Smooth muscle cell (in vitro differentiated cells): ENCODE measurements around the gene RIIAD1. TPM values are rescaled to one million over a fixed set of nuclear protein-coding genes. Genes with fewer than 3 reads are reported as not detected.

Experiments
- DNase-seq: peaks from one replicate; lab custom pipeline; 2025; ENCODE audit not compliant: unreplicated experiment; lab: John Stamatoyannopoulos, UW
- H2AFZ ChIP-seq: fragments of 200-600 bp; sonication (generic); 2 replicates; pipeline ENCODE4 v1.6.0; 2016; ENCODE audit warnings: antibody characterized with exemption, low read depth, mild to moderate bottlenecking
- H3F3A ChIP-seq: fragments of 200-600 bp; sonication (generic); 2 replicates; pipeline ENCODE4 v1.6.0; 2017; ENCODE audit warnings: antibody characterized with exemption, low read depth
- H3K27ac ChIP-seq: fragments of 200-600 bp; sonication (generic); 2 replicates; pipeline ENCODE4 v1.5.1; 2016; ENCODE audit warnings: low read depth, mild to moderate bottlenecking
- H3K27me3 ChIP-seq: fragments of 200-600 bp; sonication (generic); 2 replicates; pipeline ENCODE4 v1.6.1; 2016; ENCODE audit warnings: low read depth, mild to moderate bottlenecking
- H3K36me3 ChIP-seq: fragments of 200-600 bp; sonication (generic); 2 replicates; pipeline ENCODE4 v1.5.1; 2016; ENCODE audit warnings: low read depth
- H3K4me1 ChIP-seq: fragments of 200-600 bp; sonication (generic); 2 replicates; pipeline ENCODE4 v1.5.1; 2016; ENCODE audit warnings: low read depth
- H3K4me2 ChIP-seq: fragments of 200-600 bp; sonication (generic); 2 replicates; pipeline ENCODE4 v1.6.0; 2016; ENCODE audit warnings: mild to moderate bottlenecking
- H3K4me3 ChIP-seq: fragments of 200-600 bp; sonication (generic); 2 replicates; pipeline ENCODE4 v1.5.1; 2016; ENCODE audit warnings: mild to moderate bottlenecking
- H3K79me2 ChIP-seq: fragments of 200-600 bp; sonication (generic); 2 replicates; pipeline ENCODE4 v1.6.0; 2016; ENCODE audit warnings: low read depth, mild to moderate bottlenecking
- H3K9ac ChIP-seq: fragments of 200-600 bp; sonication (generic); 2 replicates; pipeline ENCODE4 v1.6.0; 2016; ENCODE audit warnings: low read depth
- H3K9me3 ChIP-seq: fragments of 200-600 bp; sonication (generic); replicated peaks from 2 replicates; pipeline ENCODE4 v1.5.1; 2016; ENCODE audit warnings: low read depth
- H4K20me1 ChIP-seq: fragments of 200-600 bp; sonication (generic); 2 replicates; pipeline ENCODE4 v1.6.0; 2016; ENCODE audit warnings: low read depth
- CTCF ChIP-seq: fragments of 200-600 bp; sonication (generic); IDR thresholded peaks from 2 replicates; pipeline ENCODE4 v1.5.1; 2017; ENCODE audit warnings: borderline replicate concordance, mild to moderate bottlenecking, antibody characterized with exemption; ENCODE audit not compliant: insufficient read depth, poor library complexity, severe bottlenecking
- WGBS: methylation state at CpG from one replicate; pipeline ENCODE4 v1.1.7; 2016; ENCODE audit warnings: low lambda C conversion rate; 5-methylcytosine and 5-hydroxymethylcytosine counted together
- polyA plus RNA-seq: library from polyadenylated mRNA; unstranded; fragments of >200 nt; fragmentation: Nextera tagmentation; extraction: Ambion mirVana; gene quantifications from 2 replicates; pipeline ENCODE4 v1.2.1, GENCODE V29; 2016
- total RNA-seq: library from RNA; depleted of rRNA; stranded (reverse); fragments of >200 nt; gene quantifications from 2 replicates; pipeline ENCODE4 v1.2.3, GENCODE V29; 2014

RIIAD1 gene
- total and polyA plus RNA-seq, 2 experiments from 2014 or later = not detected

GRCh38 chr1:151728151-151729054, 7.1 kb downstream of the RIIAD1 start:
- no peaks in the 10 kb centered on the region for H3K79me2 ChIP-seq
- no peaks in the 10 kb centered on the region for H3F3A ChIP-seq
- peaks cover 5% of the 10 kb centered on the region for H3K4me1 ChIP-seq
- no peaks in the 10 kb centered on the region for H3K36me3 ChIP-seq
- H3K9ac ChIP-seq = no peak overlapping the region
- no peaks in the 10 kb centered on the region for H4K20me1 ChIP-seq
- H2AFZ ChIP-seq = peak overlapping the region; percentile 78
- H3K27ac ChIP-seq = no peak overlapping the region
- 24% methylated on average over 19 of the region's 19 CpGs for WGBS
- peaks cover 12% of the 10 kb centered on the region for H3K27me3 ChIP-seq
- peak overlapping the region; percentile 72 for H3K4me2 ChIP-seq
- TF ChIP-seq CTCF = no peak
- peak overlapping the region; percentile 26 for H3K4me3 ChIP-seq
- DNase-seq = no peak
- H3K9me3 ChIP-seq = no peaks in the 10 kb centered on the region

GRCh38 chr1:151729157-151729965, 8.0 kb downstream of the RIIAD1 start:
- Histone ChIP-seq H3K27me3 (peaks cover 3% of the 10 kb centered on the region), H4K20me1 (no peaks in the 10 kb centered on the region), H2AFZ (no peak overlapping the region), H3K36me3 (no peaks in the 10 kb centered on the region), H3K27ac (no peak overlapping the region), H3K79me2 (no peaks in the 10 kb centered on the region), H3K4me3 (no peak overlapping the region), H3K9ac (no peak overlapping the region), H3F3A (no peaks in the 10 kb centered on the region), H3K4me2 (no peak overlapping the region), H3K9me3 (no peaks in the 10 kb centered on the region), H3K4me1 (peaks cover 5% of the 10 kb centered on the region)
- no peak for TF ChIP-seq CTCF
- 62% methylated on average over 10 of the region's 10 CpGs for WGBS
- no peak for DNase-seq

- Histone ChIP-seq H3K4me1 (peaks cover 5% of the 10 kb centered on the region), H3K27me3 (no peaks in the 10 kb centered on the region)
- TF ChIP-seq CTCF = no peak
Measured at GRCh38 chr1:151729966-151730291, 8.6 kb downstream of the RIIAD1 start.

More at GRCh38 chr1:151729966-151730291, 8.6 kb downstream of the RIIAD1 start:
- DNase-seq = no peak
- WGBS = 91% methylated on average over 4 of the region's 4 CpGs
- no peak overlapping the region for H3K27ac ChIP-seq
- H2AFZ ChIP-seq = no peak overlapping the region
- H3F3A ChIP-seq = no peaks in the 10 kb centered on the region
- H3K4me3 ChIP-seq = no peak overlapping the region
- no peaks in the 10 kb centered on the region for H3K79me2 ChIP-seq
- H3K36me3 ChIP-seq = no peaks in the 10 kb centered on the region
- no peaks in the 10 kb centered on the region for H4K20me1 ChIP-seq
- H3K9me3 ChIP-seq = no peaks in the 10 kb centered on the region
- H3K4me2 ChIP-seq = no peak overlapping the region
- no peak overlapping the region for H3K9ac ChIP-seq
